GM18951 (cell line): ENCODE results near the gene TMEM259.

Experiments used
- POLR2A ChIP-seq: IDR thresholded peaks from 4 replicates; pipeline ENCODE4 v1.6.1; 2011; ENCODE audit warnings: mild to moderate bottlenecking; ENCODE audit not compliant: insufficient read length, insufficient read depth; ENCODE audit errors: extremely low read depth
- in situ Hi-C: fragments of 300-500 bp; cut with MboI; formaldehyde crosslinking; loops from one replicate; pipeline ENCODE4 v1.12.0; 2022; ENCODE audit warnings: low sequenced_read_pairs, mixed read lengths, inconsistent platforms; ENCODE audit not compliant: unreplicated experiment

The TMEM259 gene

GRCh38 chr19:991932-992669 is 28.8 kb downstream of the TMEM259 start:
- TF ChIP-seq POLR2A: no peak
- in situ Hi-C loops: loop anchor here (25.0 kb wide), 1 partner anchor 230 kb away; the partner anchor contains the start of gene MISP

GRCh38 chr19:991174-991931 is 29.6 kb downstream of the TMEM259 start:
- in situ Hi-C loops: loop anchor here (25.0 kb wide), 1 partner anchor 229 kb away; the partner anchor contains the start of gene MISP
- no peak for TF ChIP-seq POLR2A

- in situ Hi-C loops: loop anchor here (25.0 kb wide), 1 partner anchor 228 kb away; the partner anchor contains the start of gene MISP
- TF ChIP-seq POLR2A: no peak
Observed at GRCh38 chr19:990746-991145, 30.2 kb downstream of the TMEM259 start.

- no peak for TF ChIP-seq POLR2A
- in situ Hi-C loops: loop anchor here (25.0 kb wide), 1 partner anchor 228 kb away; the partner anchor contains the start of gene MISP
Observed at GRCh38 chr19:990119-990571, 30.8 kb downstream of the TMEM259 start.

- no peak for TF ChIP-seq POLR2A
- in situ Hi-C loops: loop anchor here (10.0 to 25.0 kb wide), 2 partner anchors 125 to 227 kb away; partner anchors contain the start of gene MISP
Observed at GRCh38 chr19:989381-990081, 31.4 kb downstream of the TMEM259 start.

- TF ChIP-seq POLR2A: no peak
Observed at GRCh38 chr19:988510-988909, 32.4 kb downstream of the TMEM259 start.

GRCh38 chr19:988081-988480 is 32.8 kb downstream of the TMEM259 start:
- no peak for TF ChIP-seq POLR2A
- in situ Hi-C loops: loop anchor here (10.0 to 25.0 kb wide), 2 partner anchors 123 to 226 kb away; partner anchors contain the start of gene MISP

More at GRCh38 chr19:988510-988909, 32.4 kb downstream of the TMEM259 start:
- in situ Hi-C loops: loop anchor here (10.0 to 25.0 kb wide), 2 partner anchors 124 to 226 kb away; partner anchors contain the start of gene MISP

- no peak for TF ChIP-seq POLR2A
- in situ Hi-C loops: loop anchor here (10.0 to 25.0 kb wide), 2 partner anchors 121 to 224 kb away; partner anchors contain the start of gene MISP
Observed at GRCh38 chr19:986083-986482, 34.8 kb downstream of the TMEM259 start.

- in situ Hi-C loops: loop anchor here (5.0 to 25.0 kb wide), 3 partner anchors 62 to 222 kb away; partner anchors contain the start of gene MISP
- peak; percentile 76 for TF ChIP-seq POLR2A
Observed at GRCh38 chr19:984165-984967, 36.6 kb downstream of the TMEM259 start, which contains the start of gene WDR18. WDR18 (plus strand) TSS chr19:984345; CDS start chr19:984354, 9 bp downstream.

GRCh38 chr19:982567-983170 is 38.3 kb downstream of the TMEM259 start:
- in situ Hi-C loops: loop anchor here (5.0 to 25.0 kb wide), 3 partner anchors 60 to 220 kb away; partner anchors contain the start of gene MISP
- TF ChIP-seq POLR2A: peak; percentile 33
